ENCODE results near the gene COL27A1. TPM values are rescaled to one million over a fixed set of nuclear protein-coding genes. Genes with fewer than 3 reads are reported as not detected.

COL27A1 gene
- polyA plus RNA-seq, 4 donors, result 33.2 to 38.2 (median 35.9) TPM

DNA sequence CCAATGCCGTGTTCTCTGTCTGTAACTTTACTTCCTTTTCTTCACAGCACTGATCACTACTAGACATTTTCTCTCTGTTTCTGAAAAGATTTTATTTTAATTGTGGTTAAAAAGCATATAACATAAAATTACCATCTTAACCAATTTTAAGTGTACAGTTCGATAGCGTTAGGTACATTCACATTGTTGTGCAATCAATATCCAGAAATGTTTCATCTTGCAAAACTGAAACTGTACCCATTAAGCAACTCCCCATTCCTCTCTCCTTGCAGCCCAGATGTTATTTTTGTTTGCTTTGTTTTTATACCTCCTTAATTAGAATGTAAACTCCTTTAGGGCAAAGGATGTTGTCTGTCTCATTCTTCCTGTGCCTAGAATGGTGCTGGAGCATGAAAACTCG is 47.5 kb downstream of the COL27A1 start:
- DNase-seq (ENCODE audit: low read depth in 4 of 4, low spot score in 3 of 4), result no peak

DNA sequence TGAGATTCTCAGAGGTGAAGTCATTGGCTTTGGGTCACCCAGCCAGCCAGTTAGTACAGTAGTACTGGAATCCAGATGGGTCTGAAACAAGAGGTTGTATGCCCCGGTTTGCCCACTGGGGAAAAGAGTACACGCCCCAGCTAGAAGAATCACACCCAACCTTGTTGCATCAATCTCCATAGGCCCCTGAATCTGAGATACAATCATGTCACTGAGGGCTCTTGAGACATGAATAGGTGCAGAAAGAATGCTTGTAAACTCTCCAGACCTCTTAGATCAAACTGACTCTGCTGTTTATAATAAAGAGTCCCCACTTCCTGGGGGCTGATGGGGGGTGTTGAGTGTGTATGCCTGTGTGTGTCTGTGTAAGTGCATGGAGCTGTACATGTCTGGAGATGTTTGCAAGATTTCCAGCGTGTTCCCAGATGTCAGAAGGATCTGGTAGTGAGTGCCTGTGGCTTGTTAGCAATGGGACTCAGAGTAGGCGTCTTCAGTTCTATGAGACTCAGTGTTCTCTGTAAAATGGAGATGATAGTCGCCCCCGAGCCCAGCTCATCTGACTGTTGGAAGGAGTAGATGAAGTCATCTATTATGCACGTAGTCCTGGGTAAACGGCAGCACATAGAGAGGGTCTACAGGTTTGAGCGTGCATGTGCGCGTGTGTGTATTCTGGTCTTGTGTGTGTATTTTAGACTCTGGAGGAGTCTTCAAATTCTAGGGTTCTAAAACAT is 48.2 kb downstream of the COL27A1 start:
- DNase-seq (ENCODE audit: low read depth in 4 of 4, low spot score in 3 of 4), result no peak

DNA sequence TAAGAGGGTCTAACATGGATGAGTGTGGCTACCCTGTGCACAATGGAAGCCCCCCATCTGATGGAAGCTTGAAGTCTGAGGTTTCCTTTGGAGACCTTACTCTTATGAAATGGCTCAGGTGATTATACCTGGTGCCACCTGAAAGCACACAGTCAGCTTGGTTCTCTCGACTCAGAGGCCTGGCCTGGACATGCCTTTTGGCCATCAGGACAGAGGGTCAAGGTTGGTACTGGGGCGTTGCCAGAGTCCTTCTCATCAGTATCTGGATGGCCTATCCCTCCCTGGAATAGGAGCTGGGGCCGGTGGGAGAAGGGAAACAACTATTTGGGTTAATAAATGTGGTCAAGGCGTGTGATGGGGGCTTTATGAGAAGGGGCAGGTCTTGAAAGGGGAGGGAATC is 48.9 kb downstream of the COL27A1 start:
- no peak for DNase-seq (ENCODE audit: low read depth in 4 of 4, low spot score in 3 of 4)

DNA sequence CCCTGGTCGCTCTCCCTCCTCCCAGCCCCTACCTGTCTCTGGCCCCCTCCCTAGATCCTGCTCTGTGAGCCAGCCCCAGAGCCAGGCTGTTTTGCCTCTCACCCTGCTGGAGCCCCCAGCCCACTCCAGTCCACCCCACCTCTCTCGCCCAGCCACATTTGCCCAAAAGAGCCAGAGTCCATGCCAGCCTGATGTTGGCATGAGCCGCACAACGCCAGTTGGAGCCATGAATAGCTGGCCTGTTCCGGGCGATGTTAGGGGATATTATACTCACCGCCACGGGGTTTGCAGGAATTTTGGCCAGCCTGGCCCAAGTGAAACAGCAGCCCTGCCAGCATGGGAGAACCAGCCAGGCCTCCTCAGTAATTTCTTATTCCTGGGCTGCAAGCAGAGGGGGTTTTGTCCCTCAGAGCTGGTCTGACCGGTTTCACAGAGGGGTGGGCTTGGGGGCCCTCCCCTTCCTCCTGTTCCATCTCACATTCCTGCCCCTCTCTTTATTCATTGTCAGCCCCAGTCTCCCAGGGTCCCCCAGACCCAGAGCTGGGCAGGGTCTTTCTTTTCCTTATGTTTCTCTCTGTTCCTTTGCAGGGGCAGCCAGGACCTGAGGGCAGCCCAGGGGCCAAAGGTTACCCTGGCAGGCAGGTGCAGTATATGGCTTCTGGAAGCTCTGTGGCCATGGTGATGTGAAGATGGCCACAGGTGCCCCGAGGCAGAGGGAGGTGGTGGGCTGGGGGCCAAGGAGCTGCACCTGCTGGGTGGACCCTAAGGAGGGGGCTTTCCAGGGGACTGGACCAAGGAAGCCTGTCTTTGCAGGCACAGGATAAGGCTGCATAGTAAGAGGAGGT is 50.1 kb downstream of the COL27A1 start:
- no peak for DNase-seq (ENCODE audit: low read depth in 4 of 4, low spot score in 3 of 4)

DNA sequence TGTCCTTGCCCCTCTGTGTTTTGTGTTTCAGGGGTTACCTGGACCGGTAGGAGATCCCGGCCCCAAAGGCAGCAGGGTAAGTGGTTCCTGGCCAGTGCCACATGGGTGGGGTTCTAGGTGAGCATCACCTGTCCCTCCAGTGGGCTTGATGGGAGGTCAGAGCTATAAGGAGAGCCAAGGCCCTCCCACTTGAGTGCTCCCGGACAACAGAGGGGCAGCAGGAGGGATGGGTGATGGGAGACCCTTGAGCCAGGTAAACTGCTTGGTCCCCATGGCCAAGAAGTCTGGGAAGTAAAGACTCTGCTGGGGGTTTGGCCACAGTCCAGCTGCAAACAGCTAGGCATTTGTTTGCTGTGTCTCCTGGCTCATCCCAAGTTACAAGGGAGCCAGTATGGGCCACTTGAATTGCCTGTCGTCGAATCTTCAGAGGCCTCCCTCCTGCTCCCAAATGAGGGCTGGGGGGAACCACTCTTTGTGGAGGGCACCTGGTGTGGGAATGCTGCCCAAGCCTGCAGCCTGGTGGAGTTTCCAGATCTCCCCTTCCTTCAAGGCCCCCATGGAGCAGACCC is 51.0 kb downstream of the COL27A1 start:
- no peak for DNase-seq (ENCODE audit: low read depth in 4 of 4, low spot score in 3 of 4)

DNA sequence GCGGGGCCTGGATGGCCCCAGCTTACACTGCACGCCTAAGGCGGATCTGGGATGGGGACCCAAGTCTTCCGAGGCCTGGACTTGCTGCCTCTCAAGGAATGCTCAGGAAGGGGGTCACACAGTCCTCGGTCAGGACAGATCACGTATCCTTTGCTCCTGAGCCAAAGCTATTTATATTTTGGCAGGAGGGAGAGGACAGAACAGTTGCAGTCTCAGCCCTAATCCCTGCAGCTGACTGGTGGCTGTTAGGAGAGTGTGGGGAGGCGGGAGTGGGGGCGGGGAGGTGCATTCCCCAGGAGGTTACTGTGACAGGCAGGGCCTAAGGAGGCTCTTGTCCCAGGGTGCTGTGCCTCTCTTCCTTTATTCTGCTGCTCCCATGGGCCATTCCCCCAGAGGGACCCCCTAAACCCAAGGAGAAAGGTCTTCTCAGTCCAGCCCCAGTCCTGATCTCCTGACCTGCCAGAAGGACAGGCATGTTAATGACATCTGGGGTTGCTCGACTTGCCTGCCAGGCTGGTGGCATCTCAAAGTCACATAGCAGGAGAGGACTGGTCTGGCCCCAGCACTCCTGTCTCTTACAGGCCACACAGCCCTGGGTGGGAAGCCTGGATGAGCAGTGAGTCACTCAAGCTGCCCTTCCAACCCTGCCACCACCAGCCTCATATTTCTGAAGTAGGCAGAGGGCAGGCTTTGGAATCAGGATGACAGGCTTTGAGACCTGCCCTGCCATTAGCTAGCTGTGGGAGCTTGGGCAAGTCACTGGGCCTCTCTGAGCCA is 51.9 kb downstream of the COL27A1 start:
- no peak for DNase-seq (ENCODE audit: low read depth in 4 of 4, low spot score in 3 of 4)

DNA sequence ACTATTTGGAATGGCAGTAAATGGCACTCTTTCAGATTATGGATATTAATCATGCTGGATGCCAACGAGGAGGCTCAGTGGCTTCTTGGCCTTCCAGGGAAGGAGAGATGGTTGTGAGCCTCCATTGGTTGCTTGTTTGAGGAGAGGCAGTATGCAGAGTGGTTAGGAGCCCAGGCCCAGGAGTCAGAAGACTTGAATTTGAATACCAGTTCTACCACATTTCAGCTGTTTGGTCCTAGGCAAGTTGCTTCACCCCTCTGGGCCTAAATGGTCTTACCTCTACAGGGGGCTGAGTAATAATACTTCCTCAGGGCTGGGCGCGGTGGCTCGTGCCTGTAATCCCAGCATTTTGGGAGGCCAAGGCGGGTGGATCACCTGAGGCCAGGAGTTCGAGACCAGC is 52.5 kb downstream of the COL27A1 start:
- no peak for DNase-seq (ENCODE audit: low read depth in 4 of 4, low spot score in 3 of 4)

DNA sequence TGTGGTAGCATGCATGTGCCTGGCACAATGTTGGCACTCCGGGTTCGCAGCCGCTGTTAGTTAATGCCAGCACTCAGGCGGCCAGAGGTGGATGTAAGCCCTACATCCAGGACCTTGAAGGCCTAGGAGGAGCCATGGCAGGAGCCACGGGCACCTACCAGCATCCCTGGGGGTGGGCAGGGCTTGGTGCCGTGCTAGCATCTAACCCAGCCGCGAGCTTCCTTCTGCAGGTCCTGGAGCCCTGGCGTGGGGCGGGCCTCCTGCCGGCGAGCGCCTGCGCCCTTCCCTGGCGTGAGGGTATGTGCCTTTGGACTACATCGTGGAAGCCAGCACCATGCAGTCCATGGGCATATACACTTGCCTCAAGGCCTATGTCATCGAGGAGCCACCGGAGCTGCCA is 53.8 kb downstream of the COL27A1 start:
- DNase-seq (ENCODE audit: low read depth in 4 of 4, low spot score in 3 of 4), result no peak

DNA sequence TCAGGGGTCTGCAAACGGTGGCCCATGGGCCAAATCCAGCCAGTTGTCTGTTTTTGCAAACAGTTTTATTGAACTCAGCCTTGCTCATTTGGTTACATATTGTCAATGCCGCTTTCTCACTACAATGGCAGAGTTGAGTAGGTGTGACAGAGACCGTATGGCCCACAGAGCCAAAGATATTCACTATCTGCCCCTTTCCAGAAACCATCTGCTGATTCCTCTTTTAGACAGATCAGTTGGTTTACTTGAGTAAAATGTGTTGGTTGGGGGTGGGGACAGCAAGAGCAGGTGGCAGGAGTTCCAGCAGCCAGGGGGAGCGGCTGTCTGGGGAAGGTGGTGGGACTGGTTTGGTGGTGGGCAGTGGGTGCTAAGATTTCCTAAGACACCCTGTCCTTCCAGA is 54.8 kb downstream of the COL27A1 start:
- no peak for DNase-seq (ENCODE audit: low read depth in 4 of 4, low spot score in 3 of 4)

DNA sequence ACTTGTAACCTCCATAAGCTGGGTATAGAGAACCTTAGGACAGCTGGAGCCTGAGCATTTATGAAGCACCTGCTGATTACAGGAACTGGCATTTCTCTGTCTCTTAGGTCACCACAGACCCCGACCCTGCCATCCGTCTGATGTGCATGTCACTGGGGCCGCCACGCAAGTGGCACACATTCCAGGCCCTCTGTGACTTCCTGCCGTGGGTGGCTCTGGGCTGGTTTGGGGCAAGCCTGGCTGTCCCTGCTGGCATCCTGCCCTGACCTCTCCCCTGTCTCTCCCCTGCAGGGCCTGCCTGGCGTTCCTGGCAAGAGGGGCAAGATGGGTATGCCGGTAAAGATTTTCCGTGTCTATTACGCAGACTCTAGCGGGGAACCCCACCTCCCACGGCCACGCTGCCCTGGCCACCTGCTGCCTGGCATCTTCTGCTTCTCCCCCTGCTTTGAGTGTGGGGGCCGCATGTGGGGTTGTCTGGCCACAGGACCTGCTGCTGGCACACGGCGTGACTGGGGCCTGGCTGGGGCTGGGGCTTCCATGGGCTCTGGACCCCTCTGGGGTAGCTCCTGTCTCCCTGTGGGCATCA is 55.4 kb downstream of the COL27A1 start:
- no peak for DNase-seq (ENCODE audit: low read depth in 4 of 4, low spot score in 3 of 4)

DNA sequence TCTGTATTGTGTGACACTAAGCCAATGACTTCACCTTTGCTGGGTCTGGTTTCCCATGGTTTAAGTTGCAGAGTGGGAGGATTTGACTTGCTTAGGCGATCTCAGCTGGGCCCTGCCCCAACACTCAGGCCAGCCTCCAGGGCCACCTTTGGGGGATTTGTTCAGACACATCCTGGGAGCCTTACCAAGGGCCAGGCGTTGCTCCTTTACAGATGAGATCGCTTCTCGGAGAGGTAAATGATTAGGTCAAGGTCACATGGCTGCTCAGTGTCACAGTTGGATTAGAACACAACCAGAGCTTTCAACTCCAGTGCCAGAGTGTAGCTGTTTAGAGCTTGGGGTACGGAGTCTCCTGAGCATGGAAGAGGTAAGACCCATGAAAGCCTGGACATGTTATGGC is 57.5 kb downstream of the COL27A1 start:
- DNase-seq (ENCODE audit: low read depth in 4 of 4, low spot score in 3 of 4), result no peak

DNA sequence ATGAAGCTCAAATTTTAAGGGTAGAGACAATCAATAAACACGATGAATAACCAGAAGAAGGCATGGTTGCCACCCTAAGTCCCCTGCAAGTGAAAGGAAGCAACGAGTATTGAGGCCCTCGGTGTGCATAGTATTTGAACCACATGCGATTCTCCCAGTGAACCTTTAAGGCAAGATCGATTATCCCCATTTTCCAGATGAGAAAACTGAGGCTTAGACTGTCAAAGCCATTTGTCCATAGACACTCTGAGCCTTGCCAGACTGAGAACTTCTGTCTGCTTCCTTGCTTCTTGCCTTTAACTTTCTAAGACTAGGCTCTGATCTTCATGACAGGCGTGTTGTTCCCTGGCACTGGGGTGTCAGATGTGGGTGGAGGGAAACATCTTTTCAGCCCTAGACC is 58.2 kb downstream of the COL27A1 start:
- no peak for DNase-seq (ENCODE audit: low read depth in 4 of 4, low spot score in 3 of 4)

DNA sequence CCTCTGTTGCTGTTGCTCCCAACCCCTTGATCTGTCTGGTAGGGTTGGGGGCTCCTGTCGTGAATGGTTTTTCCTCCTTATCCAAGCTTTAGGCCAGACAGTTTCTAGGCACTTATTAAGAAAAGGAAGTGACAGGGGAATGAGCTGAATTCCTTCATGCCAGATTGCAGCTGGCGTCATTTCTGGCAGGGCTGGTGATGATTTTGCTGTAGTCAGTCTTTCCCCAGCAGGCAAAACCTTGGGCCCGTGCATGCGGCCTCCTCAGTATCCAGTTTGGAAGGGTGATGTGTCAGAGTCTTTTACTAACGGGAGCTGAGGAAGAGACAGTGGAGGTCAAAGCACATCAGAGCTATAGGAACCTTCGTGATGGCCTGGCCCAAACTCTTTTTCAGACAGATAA is 58.8 kb downstream of the COL27A1 start:
- no peak for DNase-seq (ENCODE audit: low read depth in 4 of 4, low spot score in 3 of 4)

DNA sequence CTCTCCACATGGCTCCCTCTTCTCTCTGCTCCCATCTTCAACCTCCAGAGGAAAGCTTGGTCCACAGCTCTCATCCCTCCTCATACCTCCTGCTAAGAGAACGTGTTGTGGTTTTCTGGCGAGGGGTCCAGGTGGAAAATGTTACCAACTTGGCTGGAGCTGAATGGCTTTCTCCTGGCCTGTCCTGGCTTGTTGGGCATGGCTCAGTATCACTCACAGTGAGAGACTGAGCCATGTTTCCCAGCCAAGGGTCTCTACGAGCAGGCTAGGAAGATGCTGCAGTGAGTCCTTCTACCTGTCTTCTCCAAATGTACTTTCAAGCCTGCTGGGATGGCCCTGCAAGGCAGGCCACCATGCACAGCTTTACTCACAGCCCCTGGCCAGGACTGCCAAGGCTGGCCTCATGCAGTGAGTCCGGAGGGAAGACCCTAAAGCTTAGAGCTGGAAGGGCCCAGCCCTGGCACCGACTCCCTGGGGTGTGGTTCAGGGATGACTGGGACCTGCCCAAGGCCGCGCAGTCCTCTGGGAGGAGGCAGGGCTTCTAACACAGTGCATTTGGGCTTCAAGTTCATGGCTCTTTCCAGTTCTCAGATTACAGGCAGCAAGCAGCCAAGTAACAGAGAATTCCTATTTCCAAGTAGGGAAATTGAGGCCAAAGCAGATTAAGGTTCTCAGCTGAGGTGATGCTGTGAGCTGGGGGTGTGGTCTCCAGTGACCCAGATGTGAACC is 59.5 kb downstream of the COL27A1 start:
- no peak for DNase-seq (ENCODE audit: low read depth in 4 of 4, low spot score in 3 of 4)

DNA sequence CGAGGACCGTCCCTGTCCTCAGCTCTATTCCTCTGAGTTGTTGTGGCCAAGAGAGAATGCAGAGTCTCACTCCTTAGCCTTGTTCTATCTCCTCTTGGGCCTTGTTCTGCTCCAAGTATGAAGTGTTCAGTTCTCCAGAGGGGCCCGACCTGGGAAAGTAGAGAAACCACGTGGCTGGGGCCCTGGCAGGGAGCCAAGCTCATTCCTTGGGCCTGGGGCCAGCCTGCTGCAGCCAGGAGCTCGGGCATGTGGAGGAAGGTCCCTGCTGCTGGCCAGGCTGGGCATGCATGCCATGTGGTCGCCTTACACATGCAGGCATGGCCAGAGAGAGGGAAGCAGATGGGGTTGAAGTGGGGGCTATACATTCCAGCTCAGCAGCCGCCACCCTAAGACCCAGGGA is 60.7 kb downstream of the COL27A1 start:
- DNase-seq (ENCODE audit: low read depth in 4 of 4, low spot score in 3 of 4), result peak in 2 of 4 donors; percentile 57 to 72

DNA sequence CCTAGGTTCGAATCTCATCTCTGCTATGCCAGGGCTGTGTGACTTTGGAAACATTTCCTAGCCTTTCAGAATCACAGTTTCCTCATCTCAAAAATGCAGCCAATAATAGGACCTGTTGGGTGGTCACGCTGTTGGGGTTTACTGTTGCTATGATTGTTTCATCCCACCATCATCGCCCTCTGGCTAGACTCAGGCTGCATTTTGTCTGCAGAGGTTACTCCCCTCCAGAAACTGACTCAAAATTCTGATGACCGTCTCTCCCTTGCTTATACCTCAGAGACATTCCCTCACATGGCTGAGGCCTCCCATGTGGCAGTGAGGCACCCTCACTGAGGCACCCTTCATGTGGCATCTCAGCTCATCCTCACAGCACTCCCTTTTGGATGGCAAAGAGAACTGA is 61.6 kb downstream of the COL27A1 start:
- no peak for DNase-seq (ENCODE audit: low read depth in 4 of 4, low spot score in 3 of 4)

DNA sequence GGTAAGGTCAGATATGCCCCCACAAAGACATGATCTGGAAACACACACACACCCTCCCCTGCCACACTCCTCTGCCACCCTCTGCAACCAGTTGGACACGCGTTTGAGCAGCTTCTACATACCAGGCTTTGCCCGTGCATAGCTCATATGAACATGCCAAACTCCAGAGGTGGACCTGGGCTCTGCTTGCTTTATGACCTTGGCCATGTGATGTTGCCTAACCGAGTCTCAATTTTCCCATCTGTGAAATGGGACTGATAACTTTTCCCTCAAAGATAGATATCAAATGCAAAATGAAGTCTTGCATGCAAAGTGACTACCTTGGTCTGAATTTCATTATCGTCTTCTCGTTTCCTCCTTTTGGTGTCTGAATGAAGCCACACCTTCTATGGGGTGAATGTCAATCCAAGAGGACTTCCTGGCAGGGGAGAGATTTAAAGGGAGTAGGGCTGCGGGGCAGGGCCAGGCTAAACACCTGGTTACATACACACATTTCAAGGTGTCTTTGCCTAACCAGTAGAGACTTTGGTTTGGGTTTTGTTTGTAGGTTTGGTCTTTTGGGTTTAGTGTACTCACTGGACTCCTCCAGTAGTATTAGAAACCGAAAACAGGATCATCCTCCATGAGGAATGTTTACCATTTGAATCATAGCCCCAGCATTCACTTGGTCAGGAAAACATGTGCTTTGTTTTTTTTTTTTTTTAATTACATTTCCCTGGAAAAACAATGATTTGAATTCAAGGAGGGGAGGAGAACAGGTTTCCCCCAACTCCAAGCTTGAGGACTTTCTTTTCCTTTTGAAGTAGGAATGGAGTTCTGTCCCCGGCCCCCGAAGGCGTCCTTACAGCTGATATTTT is 63.2 kb downstream of the COL27A1 start:
- DNase-seq (ENCODE audit: low read depth in 4 of 4, low spot score in 3 of 4), result no peak

DNA sequence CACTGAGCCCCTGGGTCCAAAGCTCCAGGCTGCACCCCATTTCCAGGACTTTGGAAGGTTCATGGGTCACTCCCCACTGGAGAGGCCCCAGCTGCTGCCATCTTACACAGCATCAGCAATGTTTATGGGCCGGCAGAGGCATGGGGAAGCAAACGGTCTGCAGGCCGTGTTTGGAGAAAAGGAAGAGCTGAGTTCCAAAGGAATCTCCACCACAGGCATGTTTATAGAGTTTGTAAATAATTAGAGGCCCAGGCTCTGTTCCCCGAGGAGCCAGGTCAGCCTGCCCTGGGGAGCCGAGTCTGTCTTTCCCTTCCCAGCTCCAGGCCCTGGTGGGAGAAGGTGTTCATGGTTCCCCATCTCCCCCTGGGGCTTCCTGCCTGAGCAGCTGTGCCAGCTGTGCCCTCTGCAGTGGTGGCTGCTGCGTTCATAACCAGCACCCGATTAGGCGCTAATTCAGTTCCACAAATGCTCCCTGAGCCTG is 64.8 kb downstream of the COL27A1 start:
- no peak for DNase-seq (ENCODE audit: low read depth in 4 of 4, low spot score in 3 of 4)
